ENCODE measurements around the gene DUSP9.

DNA sequence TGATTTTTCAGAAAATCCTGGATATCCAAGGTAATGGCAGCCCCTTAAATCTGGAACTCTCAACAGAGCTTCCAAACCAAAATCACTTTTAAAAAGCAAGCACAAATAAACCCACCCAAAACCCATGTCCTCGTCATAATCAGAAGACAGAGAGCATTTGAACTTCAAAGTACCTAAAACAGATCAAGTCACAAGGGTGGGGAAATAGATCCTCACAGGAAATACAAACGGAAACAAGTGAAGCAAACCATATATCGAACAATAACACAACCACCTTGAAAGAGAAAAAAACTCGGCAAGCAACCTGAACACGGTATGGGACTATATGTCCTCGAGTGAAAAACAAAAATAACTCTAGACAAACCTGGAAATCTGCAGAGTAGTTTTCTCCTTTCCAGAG is 32.2 kb upstream of the DUSP9 start:
- TF ChIP-seq, protein P1, sequence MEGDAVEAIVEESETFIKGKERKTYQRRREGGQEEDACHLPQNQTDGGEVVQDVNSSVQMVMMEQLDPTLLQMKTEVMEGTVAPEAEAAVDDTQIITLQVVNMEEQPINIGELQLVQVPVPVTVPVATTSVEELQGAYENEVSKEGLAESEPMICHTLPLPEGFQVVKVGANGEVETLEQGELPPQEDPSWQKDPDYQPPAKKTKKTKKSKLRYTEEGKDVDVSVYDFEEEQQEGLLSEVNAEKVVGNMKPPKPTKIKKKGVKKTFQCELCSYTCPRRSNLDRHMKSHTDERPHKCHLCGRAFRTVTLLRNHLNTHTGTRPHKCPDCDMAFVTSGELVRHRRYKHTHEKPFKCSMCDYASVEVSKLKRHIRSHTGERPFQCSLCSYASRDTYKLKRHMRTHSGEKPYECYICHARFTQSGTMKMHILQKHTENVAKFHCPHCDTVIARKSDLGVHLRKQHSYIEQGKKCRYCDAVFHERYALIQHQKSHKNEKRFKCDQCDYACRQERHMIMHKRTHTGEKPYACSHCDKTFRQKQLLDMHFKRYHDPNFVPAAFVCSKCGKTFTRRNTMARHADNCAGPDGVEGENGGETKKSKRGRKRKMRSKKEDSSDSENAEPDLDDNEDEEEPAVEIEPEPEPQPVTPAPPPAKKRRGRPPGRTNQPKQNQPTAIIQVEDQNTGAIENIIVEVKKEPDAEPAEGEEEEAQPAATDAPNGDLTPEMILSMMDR (IDR thresholded peaks at IDR 0.05) = no peak
- TF ChIP-seq POLR2A (IDR thresholded peaks at IDR 0.05) = no peak
